ENCODE measurements around the gene PDZRN4.

The PDZRN4 gene

DNA sequence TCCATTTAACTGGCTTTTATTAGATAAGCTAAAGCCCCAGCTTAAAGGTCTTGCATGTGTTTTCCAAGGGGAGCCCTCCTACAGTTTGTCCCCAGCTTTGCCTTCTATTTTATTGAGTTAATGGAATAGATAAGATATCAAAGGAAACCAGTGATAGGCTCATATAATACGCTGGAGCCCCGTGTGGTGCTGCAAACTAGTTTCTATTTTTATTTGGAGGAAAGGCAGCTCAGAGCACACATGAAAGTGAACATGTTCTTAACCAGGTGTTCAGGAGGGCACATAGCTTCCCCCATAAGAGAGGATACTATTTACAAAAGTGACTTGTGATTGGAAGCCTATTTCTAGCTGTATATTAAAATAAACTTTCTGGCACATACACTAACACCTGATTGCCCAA lies 251.7 kb downstream of the PDZRN4 start:
- H3K4me3 ChIP-seq (replicated peaks; ENCODE audit: low read depth, low read length), result no peak overlapping the region

DNA sequence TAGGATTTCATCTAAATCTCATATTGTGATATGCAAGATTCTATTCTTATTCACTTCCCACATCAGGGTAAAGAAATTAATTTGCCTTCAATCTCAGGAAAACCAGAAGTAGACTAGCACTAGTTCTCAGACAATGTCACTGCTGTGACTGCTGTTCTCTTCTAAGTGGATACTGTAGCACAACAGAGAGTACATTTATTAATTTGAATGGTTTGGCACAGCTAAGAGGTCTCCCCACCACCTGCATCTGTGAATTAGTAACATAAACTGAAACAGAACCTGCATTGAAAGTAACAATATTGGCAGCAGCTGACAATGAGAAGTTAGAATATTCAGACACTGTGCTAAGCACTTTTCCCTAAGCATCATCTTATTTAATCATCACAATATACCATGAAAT lies 253.1 kb downstream of the PDZRN4 start:
- no peak for DNase-seq (ENCODE audit: low read depth)
- H3K4me3 ChIP-seq (replicated peaks; ENCODE audit: low read depth, low read length), result no peak overlapping the region
- TF ChIP-seq, protein P1, sequence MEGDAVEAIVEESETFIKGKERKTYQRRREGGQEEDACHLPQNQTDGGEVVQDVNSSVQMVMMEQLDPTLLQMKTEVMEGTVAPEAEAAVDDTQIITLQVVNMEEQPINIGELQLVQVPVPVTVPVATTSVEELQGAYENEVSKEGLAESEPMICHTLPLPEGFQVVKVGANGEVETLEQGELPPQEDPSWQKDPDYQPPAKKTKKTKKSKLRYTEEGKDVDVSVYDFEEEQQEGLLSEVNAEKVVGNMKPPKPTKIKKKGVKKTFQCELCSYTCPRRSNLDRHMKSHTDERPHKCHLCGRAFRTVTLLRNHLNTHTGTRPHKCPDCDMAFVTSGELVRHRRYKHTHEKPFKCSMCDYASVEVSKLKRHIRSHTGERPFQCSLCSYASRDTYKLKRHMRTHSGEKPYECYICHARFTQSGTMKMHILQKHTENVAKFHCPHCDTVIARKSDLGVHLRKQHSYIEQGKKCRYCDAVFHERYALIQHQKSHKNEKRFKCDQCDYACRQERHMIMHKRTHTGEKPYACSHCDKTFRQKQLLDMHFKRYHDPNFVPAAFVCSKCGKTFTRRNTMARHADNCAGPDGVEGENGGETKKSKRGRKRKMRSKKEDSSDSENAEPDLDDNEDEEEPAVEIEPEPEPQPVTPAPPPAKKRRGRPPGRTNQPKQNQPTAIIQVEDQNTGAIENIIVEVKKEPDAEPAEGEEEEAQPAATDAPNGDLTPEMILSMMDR (IDR thresholded peaks at IDR 0.05; ENCODE audit: low read length, missing control alignments), result no peak

More for the DNA sequence above, 251.7 kb downstream of the PDZRN4 start:
- TF ChIP-seq, protein P1 (IDR thresholded peaks at IDR 0.05; ENCODE audit: low read length, missing control alignments), result no peak
- no peak for DNase-seq (ENCODE audit: low read depth)

DNA sequence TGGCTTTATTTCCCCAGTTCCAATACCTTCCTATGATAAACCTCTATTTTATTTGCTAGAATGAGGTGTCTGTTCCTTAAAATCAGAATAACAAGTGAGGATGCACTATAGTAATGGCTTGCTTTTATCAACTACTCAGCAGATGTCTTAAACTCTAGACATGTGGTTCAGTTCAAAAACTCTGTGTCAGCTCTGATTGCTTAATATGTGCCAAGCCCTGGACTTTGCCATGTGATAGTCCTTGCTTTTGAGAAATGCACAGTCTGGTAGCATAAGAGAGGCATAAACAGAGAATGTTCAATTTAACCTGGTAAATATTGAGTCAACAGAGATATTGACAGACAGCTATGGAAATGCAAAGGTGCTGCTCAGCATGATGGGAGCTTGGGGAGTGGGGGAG lies 254.8 kb downstream of the PDZRN4 start:
- no peak overlapping the region for H3K4me3 ChIP-seq (replicated peaks; ENCODE audit: low read depth, low read length)
- DNase-seq (ENCODE audit: low read depth), result no peak
- TF ChIP-seq, protein P1 (IDR thresholded peaks at IDR 0.05; ENCODE audit: low read length, missing control alignments), result no peak

DNA sequence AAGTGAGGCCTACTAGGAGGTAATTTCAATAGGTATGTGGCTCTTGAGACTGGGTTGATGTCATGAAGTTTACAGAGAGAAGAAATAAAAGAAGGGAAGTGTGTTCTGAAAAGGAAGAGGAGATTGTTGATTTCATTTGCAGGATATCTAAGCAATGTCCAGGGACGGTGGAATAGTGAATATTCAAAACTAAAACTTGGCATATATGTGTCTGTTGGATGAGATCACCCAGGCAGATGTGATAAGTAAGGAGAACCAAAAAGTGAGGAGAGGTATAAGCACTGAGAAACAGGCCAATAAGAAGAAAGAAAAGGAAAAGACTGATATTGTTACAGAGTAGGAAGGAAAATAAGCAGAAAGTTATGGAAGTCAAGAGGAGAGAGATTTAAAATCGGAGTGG lies 255.6 kb downstream of the PDZRN4 start:
- DNase-seq (ENCODE audit: low read depth), result no peak
- H3K4me3 ChIP-seq (replicated peaks; ENCODE audit: low read depth, low read length), result no peak overlapping the region

DNA sequence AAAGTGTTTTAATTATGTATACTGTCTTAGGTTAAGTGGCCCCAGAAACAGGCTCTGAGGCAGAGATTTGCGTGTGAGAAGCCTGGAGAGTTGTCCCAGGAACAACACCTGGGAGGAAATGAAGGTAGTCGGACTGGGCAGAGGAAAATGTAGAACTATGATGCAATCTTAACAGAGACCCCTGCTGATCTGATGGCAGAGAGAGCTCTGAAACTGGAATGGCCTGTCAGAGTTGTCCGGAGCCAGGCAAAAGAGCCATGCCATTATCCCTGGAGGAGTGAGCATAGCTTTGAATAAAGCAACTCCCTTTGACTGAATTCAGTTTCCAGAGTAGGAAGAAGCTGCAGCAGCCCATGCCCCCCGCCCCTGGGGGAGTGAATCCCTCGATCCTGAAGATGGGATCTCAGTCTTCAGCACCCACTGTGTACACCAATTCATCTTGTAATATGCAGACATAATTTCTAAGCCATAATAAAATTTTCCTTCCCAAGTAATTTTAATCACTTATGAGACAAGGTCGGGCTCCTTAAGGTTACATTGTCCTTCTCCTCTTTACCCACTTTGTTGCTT lies 264.8 kb downstream of the PDZRN4 start:
- DNase-seq (ENCODE audit: low read depth), result no peak
- H3K4me3 ChIP-seq (replicated peaks; ENCODE audit: low read depth, low read length), result no peak overlapping the region
- TF ChIP-seq, protein P1 (IDR thresholded peaks at IDR 0.05; ENCODE audit: low read length, missing control alignments), result no peak

More for the DNA sequence above, 255.6 kb downstream of the PDZRN4 start:
- TF ChIP-seq, protein P1 (IDR thresholded peaks at IDR 0.05; ENCODE audit: low read length, missing control alignments), result no peak

DNA sequence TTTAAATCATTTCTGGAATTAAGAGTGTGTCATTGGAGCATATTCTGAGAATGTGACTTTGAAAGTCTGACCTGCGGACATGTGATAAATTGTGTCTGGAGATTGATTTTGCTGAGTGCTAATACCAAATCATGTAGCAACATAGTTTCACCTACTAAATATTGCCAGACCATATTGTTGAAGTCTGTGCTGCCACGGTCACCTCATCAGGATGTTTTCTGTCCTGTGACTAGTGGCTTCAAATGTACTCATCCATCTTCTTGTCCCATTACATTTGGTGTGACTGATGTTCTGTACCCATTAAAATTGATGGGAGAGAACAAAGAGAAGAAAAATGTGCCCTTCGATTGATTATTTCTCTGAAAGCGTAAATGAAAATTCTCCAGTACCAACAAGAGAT lies 265.3 kb downstream of the PDZRN4 start:
- TF ChIP-seq, protein P1 (IDR thresholded peaks at IDR 0.05; ENCODE audit: low read length, missing control alignments), result no peak
- no peak overlapping the region for H3K4me3 ChIP-seq (replicated peaks; ENCODE audit: low read depth, low read length)
- DNase-seq (ENCODE audit: low read depth), result no peak

Measured in fibroblast of pulmonary artery (primary cell).